HUDEP-2 (cell line): Measurements from ENCODE around the gene CUL3.
"Not testable (repeated sequence)": the region's sequence is repeated elsewhere in the genome, so short reads cannot be mapped to it uniquely, and the experiment has no call there.

Experiments used
- DNase-seq, 76 experiments: peaks; one replicate each; lab custom pipeline; 2025; ENCODE audit not compliant: unreplicated experiment in 76 of 76; lab: John Stamatoyannopoulos, UW

Gene CUL3

GRCh38 chr2:224583033-224583432 is 2.1 kb downstream of the CUL3 start:
- not testable (repeated sequence) for DNase-seq

GRCh38 chr2:224580248-224580647 is 4.9 kb downstream of the CUL3 start:
- no peak for DNase-seq

- DNase-seq: peak in 1 of 76 experiments; percentile 6
Observed at GRCh38 chr2:224579411-224579810, 5.8 kb downstream of the CUL3 start.

GRCh38 chr2:224577541-224577940 is 7.6 kb downstream of the CUL3 start:
- DNase-seq: no peak

- no peak for DNase-seq
Observed at GRCh38 chr2:224576088-224576715, 9.0 kb downstream of the CUL3 start.

- DNase-seq: no peak
Observed at GRCh38 chr2:224574423-224575084, 10.6 kb downstream of the CUL3 start.

- DNase-seq: no peak
Observed at GRCh38 chr2:224573724-224574123, 11.4 kb downstream of the CUL3 start.

- DNase-seq: no peak
Observed at GRCh38 chr2:224572338-224572737, 12.8 kb downstream of the CUL3 start.

- no peak for DNase-seq
Observed at GRCh38 chr2:224570328-224570993, 14.7 kb downstream of the CUL3 start.

- no peak for DNase-seq
Observed at GRCh38 chr2:224569654-224570053, 15.5 kb downstream of the CUL3 start.

GRCh38 chr2:224565452-224566035 is 19.6 kb downstream of the CUL3 start:
- no peak for DNase-seq

- no peak for DNase-seq
Observed at GRCh38 chr2:224563537-224563936, 21.6 kb downstream of the CUL3 start.

- DNase-seq: no peak
Observed at GRCh38 chr2:224562831-224563230, 22.3 kb downstream of the CUL3 start.

- DNase-seq: no peak
Observed at GRCh38 chr2:224561234-224562005, 23.7 kb downstream of the CUL3 start.

- no peak for DNase-seq
Observed at GRCh38 chr2:224560549-224560948, 24.6 kb downstream of the CUL3 start.

GRCh38 chr2:224557610-224558009 is 27.6 kb downstream of the CUL3 start:
- DNase-seq: no peak

- no peak for DNase-seq
Observed at GRCh38 chr2:224556381-224556780, 28.8 kb downstream of the CUL3 start.

GRCh38 chr2:224555823-224556366 is 29.3 kb downstream of the CUL3 start:
- DNase-seq: no peak

- DNase-seq: no peak
Observed at GRCh38 chr2:224552771-224553170, 32.4 kb downstream of the CUL3 start.

- no peak for DNase-seq
Observed at GRCh38 chr2:224551693-224552092, 33.5 kb downstream of the CUL3 start.

- no peak for DNase-seq
Observed at GRCh38 chr2:224546926-224547325, 38.2 kb downstream of the CUL3 start.
